K562 (cell line): Measurements from ENCODE around the gene PAX2. TPM values are rescaled to one million over a fixed set of nuclear protein-coding genes. Genes with fewer than 3 reads are reported as not detected.

Experiments used
- ATAC-seq: fragments of 200-7000 bp; cut with Tn5 transposase; 3 replicates; pipeline ENCODE4 v1.9.1; 2020; ENCODE audit warnings: moderate library complexity
- BruUV-seq: library from RNA; stranded (reverse); fragments of 400-500 nt; replicated peaks from 2 replicates; lab custom pipeline; 2021; lab: Mats Ljungman, UMichigan
- CTCF ChIA-PET: fragments of 300-600 bp; formaldehyde crosslinking; extraction: SDS; loops from one replicate; lab custom pipeline; 2021; ENCODE audit warnings: low intra/inter-chr PET ratio; lab: Yijun Ruan, JAX
- POLR2A ChIA-PET: fragments of 300-600, 350-650 bp; sonication (Branson Sonifier 250); formaldehyde crosslinking; extraction: SDS; loops from one replicate; lab custom pipeline; 2021; ENCODE audit warnings: antibody characterized with exemption, inconsistent platforms; lab: Yijun Ruan, JAX
- DNase-seq, 4 experiments: peaks; one replicate each; pipeline versions ENCODE4 v3.0.0 to v3.0.0-alpha.2; 2011 to 2018; ENCODE audit warnings: low spot score in 3 of 4, mixed read lengths in 3 of 4; ENCODE audit errors: extremely low read depth in 1 of 4
- FAIRE-seq: peaks from 2 replicates; lab custom pipeline; 2011; peaks lifted over from hg19 to GRCh38; lab: Jason Lieb, UNC
- H2AFZ ChIP-seq: 2 replicates; pipeline ENCODE4 v1.6.0; 2011; ENCODE audit warnings: low read depth, low read length, control low read depth, inconsistent platforms
- H3K27ac ChIP-seq: fragments of 200-600 bp; 3 replicates; pipeline ENCODE4 v1.8.0; 2011; ENCODE audit warnings: low read depth, mild to moderate bottlenecking, control low read depth, inconsistent platforms, low read length, moderate library complexity, mixed read lengths; ENCODE audit errors: extremely low read depth
- H3K27me3 ChIP-seq, 2 experiments: fragments of 300-600 bp in 1 of 2; 2 replicates in 1 of 2; 3 replicates in 1 of 2; pipeline versions ENCODE4 v1.6.0 to v1.8.0; 2011; ENCODE audit warnings: inconsistent platforms in 2 of 2, low read length in 2 of 2, mild to moderate bottlenecking in 1 of 2, mixed read lengths in 1 of 2, moderate library complexity in 1 of 2; ENCODE audit not compliant: control insufficient read depth in 2 of 2, insufficient read depth in 2 of 2
- H3K36me3 ChIP-seq: fragments of 300-600 bp; 3 replicates; pipeline ENCODE4 v1.8.0; 2011; ENCODE audit warnings: mild to moderate bottlenecking, low read length, inconsistent platforms; ENCODE audit not compliant: control insufficient read depth, insufficient read depth
- H3K4me1 ChIP-seq, 2 experiments: fragments of 200-600 bp in 1 of 2; replicated peaks in 1 of 2; 2 replicates in 1 of 2; 3 replicates in 1 of 2; pipeline versions ENCODE4 v1.5.1 to v1.8.0; 2011; ENCODE audit warnings: inconsistent platforms in 2 of 2, low read length in 2 of 2, mild to moderate bottlenecking in 1 of 2, mixed read lengths in 1 of 2, moderate library complexity in 1 of 2; ENCODE audit not compliant: control insufficient read depth in 2 of 2, insufficient read depth in 2 of 2
- H3K4me2 ChIP-seq: 2 replicates; pipeline ENCODE4 v1.6.1; 2011; ENCODE audit warnings: low read length, control low read depth, inconsistent platforms, mixed read lengths; ENCODE audit not compliant: insufficient read depth
- H3K4me3 ChIP-seq: fragments of 200-600 bp; sonication (generic), shearing (Covaris generic); 2 replicates; pipeline ENCODE4 v1.5.1; 2016; ENCODE audit warnings: control low read depth, inconsistent platforms
- H3K79me2 ChIP-seq: fragments of 200-600 bp; 3 replicates; pipeline ENCODE4 v1.8.0; 2011; ENCODE audit warnings: low read length, inconsistent platforms; ENCODE audit not compliant: control insufficient read depth, insufficient read depth
- H3K9ac ChIP-seq, 2 experiments: 2 replicates each; pipeline versions ENCODE4 v1.6.0 to v1.6.1; 2011; ENCODE audit warnings: low read depth in 2 of 2, low read length in 2 of 2, control low read depth in 1 of 2, inconsistent platforms in 1 of 2, mild to moderate bottlenecking in 1 of 2, mixed read lengths in 1 of 2; ENCODE audit not compliant: insufficient read depth in 1 of 2
- H3K9me1 ChIP-seq: one replicate; pipeline ENCODE4 v1.6.0; 2011; ENCODE audit warnings: inconsistent platforms, mild to moderate bottlenecking, low read length, moderate library complexity; ENCODE audit not compliant: control insufficient read depth, insufficient read depth
- H3K9me3 ChIP-seq: replicated peaks from 2 replicates; pipeline ENCODE4 v1.5.1; 2011; ENCODE audit warnings: low read depth, low read length, inconsistent platforms; ENCODE audit not compliant: control insufficient read depth, insufficient read depth
- H4K20me1 ChIP-seq: replicated peaks from 2 replicates; pipeline ENCODE4 v1.6.1; 2011; ENCODE audit warnings: low read length, inconsistent platforms, mixed read lengths; ENCODE audit not compliant: control insufficient read depth, insufficient read depth
- ARID3B ChIP-seq: fragments of 250-450 bp; sonication (Bioruptor Pico); IDR thresholded peaks from 2 replicates; pipeline ENCODE4 v1.4.0; 2020; ENCODE audit warnings: borderline replicate concordance
- CSDE1 ChIP-seq, 2 experiments: fragments of 450-650 bp; IDR thresholded peaks; 2 replicates each; pipeline ENCODE4 v1.6.1; 2016; ENCODE audit warnings: mild to moderate bottlenecking in 1 of 2
- CUX1 ChIP-seq: fragments of 200-800 bp; sonication (Bioruptor generic); IDR thresholded peaks from 2 replicates; pipeline ENCODE4 v1.6.1; 2016; ENCODE audit warnings: missing genetic modification characterization, missing compliant biosample characterization
- DPF2 ChIP-seq: fragments of 450-650 bp; IDR thresholded peaks from 2 replicates; pipeline ENCODE4 v1.6.1; 2016
- FOXA3 ChIP-seq, 2 experiments: fragments of 450-650 bp in 1 of 2; sonication (generic) in 1 of 2; formaldehyde crosslinking; IDR thresholded peaks in 1 of 2; conservative IDR thresholded peaks in 1 of 2; 2 replicates each; pipeline versions ENCODE4 v1.4.0 to v1.8.0; 2020 to 2022; ENCODE audit warnings: mild to moderate bottlenecking in 2 of 2, missing genetic modification reagents in 1 of 2
- FUS ChIP-seq: fragments of 200-400 bp; formaldehyde crosslinking; optimal IDR thresholded peaks from 2 replicates; pipeline ENCODE3; 2017; ENCODE audit warnings: low read depth, low read length
- GATAD2B ChIP-seq: fragments of 450-650 bp; IDR thresholded peaks from 2 replicates; pipeline ENCODE4 v1.6.1; 2017; ENCODE audit warnings: mild to moderate bottlenecking, borderline replicate concordance
- GTF2F1 ChIP-seq: IDR thresholded peaks from 2 replicates; pipeline ENCODE4 v1.6.1; 2011; ENCODE audit warnings: low read depth, low read length, improper control_type of control experiment
- MECOM ChIP-seq: fragments of 250-450 bp; sonication (Bioruptor Pico); IDR thresholded peaks from 2 replicates; pipeline ENCODE4 v1.8.0; 2022; ENCODE audit warnings: inconsistent platforms
- RCOR1 ChIP-seq, 2 experiments: IDR thresholded peaks; 2 replicates each; pipeline ENCODE4 v1.6.1; 2012; ENCODE audit warnings: low read depth in 2 of 2, low read length in 2 of 2, borderline replicate concordance in 1 of 2, improper control_type of control experiment in 1 of 2
- SMARCB1 ChIP-seq: IDR thresholded peaks from 2 replicates; pipeline ENCODE4 v1.6.1; 2011; ENCODE audit warnings: improper control_type of control experiment, low read depth; ENCODE audit not compliant: insufficient read length
- SP1 ChIP-seq: sonication (generic); formaldehyde crosslinking; IDR thresholded peaks from 2 replicates; pipeline ENCODE4 v1.8.1; 2022; ENCODE audit warnings: mild to moderate bottlenecking, missing genetic modification reagents
- USF2 ChIP-seq: sonication (generic); formaldehyde crosslinking; IDR thresholded peaks from 2 replicates; pipeline ENCODE4 v1.5.0; 2020; ENCODE audit warnings: missing genetic modification reagents
- YY1 ChIP-seq, 3 experiments: IDR thresholded peaks; 2 replicates each; pipeline ENCODE4 v1.6.1; 2011; ENCODE audit warnings: low read length in 2 of 3, mild to moderate bottlenecking in 2 of 3, moderate library complexity in 2 of 3, borderline replicate concordance in 1 of 3, control low read depth in 1 of 3, low read depth in 1 of 3; ENCODE audit not compliant: insufficient read depth in 3 of 3, insufficient replicate concordance in 2 of 3, control insufficient read depth in 1 of 3, insufficient read length in 1 of 3; ENCODE audit errors: extremely low read depth in 1 of 3
- ZNF316 ChIP-seq: fragments of 450-650 bp; IDR thresholded peaks from 2 replicates; pipeline ENCODE4 v1.6.1; 2016
- ZNF75A ChIP-seq: fragments of 450-650 bp; formaldehyde crosslinking; IDR thresholded peaks from 2 replicates; pipeline ENCODE4 v1.4.0; 2020; ENCODE audit warnings: mild to moderate bottlenecking
- WGBS: fragments of 100-300 bp; shearing (Covaris generic); methylation state at CpG from one replicate; pipeline ENCODE4 v1.1.6; 2016; ENCODE audit warnings: low coverage, mixed read lengths; ENCODE audit not compliant: insufficient coverage; ENCODE audit errors: missing lambda C conversion rate; 5-methylcytosine and 5-hydroxymethylcytosine counted together
- in situ Hi-C: fragments of 300-500 bp; cut with MboI; formaldehyde crosslinking; loops from 4 replicates; pipeline ENCODE4 v1.15.0; 2018; ENCODE audit warnings: inconsistent platforms, mixed read lengths
- intact Hi-C: fragments of 100-400 bp; cut with micrococcal nuclease; formaldehyde crosslinking; loops from 2 replicates; pipeline ENCODE4 v1.14.2; 2022
- polyA plus RNA-seq, 8 experiments: library from polyadenylated mRNA; depleted of rRNA in 4 of 8; stranded (reverse) in 5 of 8; unstranded in 3 of 8; fragments of >200 nt; fragmentation: Nextera tagmentation in 2 of 8; fragmentation: Illumina TruSeq in 1 of 8; extraction: Ambion mirVana in 2 of 8; extraction: Trizol in 1 of 8; gene quantifications; 2 replicates each; pipeline versions ENCODE4 v1.2.1 to v1.2.3, GENCODE V29; 2011 to 2014; ENCODE audit warnings: inconsistent platforms in 1 of 8, missing spikeins in 1 of 8
- total RNA-seq, 7 experiments: library from RNA; depleted of rRNA in 6 of 7; stranded (reverse); fragments of >200 nt in 6 of 7; fragmentation: Illumina TruSeq in 2 of 7; extraction: Trizol in 2 of 7; gene quantifications; 2 replicates each; pipeline versions ENCODE4 v1.2.1 to v1.2.3, GENCODE V29; 2011 to 2021; ENCODE audit warnings: low replicate concordance in 1 of 7

The PAX2 gene
- total and polyA plus RNA-seq, 9 of the 15 experiments (the other 6 are each of a cell fraction or from before 2014, with no cell fraction given), result not detected

- intact Hi-C loops (no loop called here), in situ Hi-C loops (no loop called here)
- no peaks in the 10 kb centered on the region for H3K9me3 ChIP-seq
- no TSS peak for BruUV-seq
- POLR2A ChIA-PET, result no interaction called here
- no peak overlapping the region for H2AFZ ChIP-seq
- no peaks in the 10 kb centered on the region for H3K9me1 ChIP-seq
- WGBS, result 0% methylated on average over 1 of the region's 1 CpG
- FAIRE-seq, result no peak
- H3K27ac ChIP-seq, result no peak overlapping the region
- peaks cover 0 to 37% of the 10 kb centered on the region in 2 experiments; a peak in 2 of 5 replicates for H3K4me1 ChIP-seq
- H3K36me3 ChIP-seq, result no peaks in the 10 kb centered on the region
- TF ChIP-seq ARID3B (CRISPR knock-in tag) (no peak), MECOM (CRISPR knock-in tag) (no peak), RCOR1 (IDR thresholded peaks at IDR 0.05; ENCODE audit: borderline replicate concordance in 1 of 2, low read depth in 2 of 2, low read length in 2 of 2) (no peak), GATAD2B (no peak), FUS (no peak), FOXA3 (CRISPR knock-in tag; conservative IDR thresholded peaks at IDR 0.05 in 1 of 2, IDR thresholded peaks at IDR 0.05 in 1 of 2) (no peak), CSDE1 (IDR thresholded peaks at IDR 0.05) (no peak), ZNF75A (no peak), CUX1 (no peak), SMARCB1 (no peak), GTF2F1 (no peak), DPF2 (no peak), ZNF316 (no peak), USF2 (no peak), SP1 (no peak), YY1 (IDR thresholded peaks at IDR 0.05; ENCODE audit: borderline replicate concordance in 1 of 3, control insufficient read depth in 1 of 3, extremely low read depth in 1 of 3, insufficient read depth in 3 of 3, insufficient read length in 1 of 3, insufficient replicate concordance in 2 of 3, low read depth in 1 of 3, low read length in 2 of 3) (no peak)
- CTCF ChIA-PET, result no interaction called here
- H3K4me3 ChIP-seq, result no peak overlapping the region
- no peaks in the 10 kb centered on the region for H4K20me1 ChIP-seq
- H3K27me3 ChIP-seq, result peaks cover 0 to 47% of the 10 kb centered on the region in 2 experiments; a peak in 2 of 5 replicates
- no peaks in the 10 kb centered on the region for H3K79me2 ChIP-seq
- H3K9ac ChIP-seq, result no peak overlapping the region
- H3K4me2 ChIP-seq, result no peak overlapping the region
- no peak for DNase-seq
- no peak for ATAC-seq
Observed at GRCh38 chr10:100830728-100831111, 85.3 kb downstream of the PAX2 start.
